Activated CD4-positive, alpha-beta memory T cell treated with anti-CD3 and anti-CD28 coated beads for 36 hours (primary cell): Measurements from ENCODE around the gene COX10. TPM values are rescaled to one million over a fixed set of nuclear protein-coding genes. Genes with fewer than 3 reads are reported as not detected.
"Not testable (repeated sequence)": the region's sequence is repeated elsewhere in the genome, so short reads cannot be mapped to it uniquely, and the experiment has no call there.

Experiments
- CTCF ChIA-PET: fragments of 350-600 bp; sonication (Branson Sonifier 250); formaldehyde crosslinking; loops from one replicate; lab custom pipeline; 2021; ENCODE audit warnings: antibody characterized with exemption, inconsistent platforms; lab: Charles Lee
- POLR2A ChIA-PET: fragments of 350-600 bp; sonication (Branson Sonifier 250); formaldehyde crosslinking; loops from one replicate; lab custom pipeline; 2021; ENCODE audit warnings: antibody characterized with exemption; lab: Charles Lee
- DNase-seq: peaks from one replicate; pipeline ENCODE4 v3.0.0-alpha.2; 2020
- H3K27ac Mint-ChIP-seq: one replicate; pipeline ENCODE4 v1.8.0; 2021; ENCODE audit warnings: mixed read lengths
- H3K27me3 Mint-ChIP-seq: one replicate; pipeline ENCODE4 v1.8.0; 2021; ENCODE audit warnings: mixed read lengths
- H3K36me3 Mint-ChIP-seq: one replicate; pipeline ENCODE4 v1.8.0; 2021; ENCODE audit warnings: mixed read lengths
- H3K4me1 Mint-ChIP-seq: one replicate; pipeline ENCODE4 v1.8.0; 2021; ENCODE audit warnings: low read depth, mixed read lengths
- H3K4me3 Mint-ChIP-seq: one replicate; pipeline ENCODE4 v1.8.0; 2021; ENCODE audit warnings: mild to moderate bottlenecking, mixed read lengths
- H3K9me3 Mint-ChIP-seq: one replicate; pipeline ENCODE4 v1.8.0; 2021; ENCODE audit warnings: mixed read lengths
- intact Hi-C: fragments of 100-400 bp; cut with micrococcal nuclease; formaldehyde crosslinking; loops from one replicate; pipeline ENCODE4 v1.15.1; 2023
- total RNA-seq, 2 experiments: library from RNA; stranded (reverse); gene quantifications; one replicate each; pipeline ENCODE4 v1.2.3, GENCODE V29; 2021

COX10 gene
- total RNA-seq, 2 experiments from 2014 or later: 22.9 to 23.6 TPM

- peaks cover 56% of the 10 kb centered on the region for H3K4me1 Mint-ChIP-seq
- DNase-seq, H3K27me3 Mint-ChIP-seq, H3K9me3 Mint-ChIP-seq, H3K36me3 Mint-ChIP-seq, intact Hi-C loops, CTCF ChIA-PET, POLR2A ChIA-PET: not testable (repeated sequence)
- H3K27ac Mint-ChIP-seq: peak overlapping the region; percentile 71
- H3K4me3 Mint-ChIP-seq: peak overlapping the region; percentile 39
These were observed 122.7 kb downstream of the COX10 start for GRCh38 chr17:14192039-14192438.

DNA sequence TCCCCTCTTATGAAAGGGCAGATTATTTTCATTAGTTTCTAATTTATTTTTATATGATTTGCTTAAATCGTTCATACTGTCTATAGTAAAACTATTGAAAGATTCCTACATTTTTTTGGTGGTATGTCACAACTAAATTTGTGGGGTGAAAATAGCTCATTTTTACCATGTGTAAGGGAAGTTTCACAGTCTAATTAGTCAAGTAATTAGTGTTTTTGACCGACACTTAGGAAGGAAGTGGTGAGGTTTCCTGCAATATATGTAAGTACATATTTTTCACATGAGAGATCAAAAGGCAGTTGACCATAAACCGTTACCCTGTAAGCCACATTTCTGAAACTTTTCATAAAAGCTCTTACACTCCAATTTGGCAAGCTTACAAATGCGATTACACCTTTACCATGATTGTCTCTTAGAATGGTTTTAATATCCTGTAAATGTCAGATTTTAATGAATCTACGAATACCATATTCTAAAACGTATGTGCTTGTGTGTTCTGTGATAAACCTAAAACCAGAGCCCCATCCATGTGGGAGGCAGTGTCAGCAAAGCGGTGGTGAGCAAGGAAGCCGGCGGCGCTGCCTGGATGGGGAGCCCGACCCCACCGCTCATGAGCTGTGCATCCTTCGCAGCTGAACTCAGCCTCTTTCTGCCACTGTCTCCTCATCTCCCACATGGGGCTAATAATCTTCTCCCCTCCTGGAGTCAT lies 123.5 kb downstream of the COX10 start:
- H3K36me3 Mint-ChIP-seq, H3K9me3 Mint-ChIP-seq, POLR2A ChIA-PET, H3K27me3 Mint-ChIP-seq, intact Hi-C loops, CTCF ChIA-PET: not testable (repeated sequence)
- Mint-ChIP-seq H3K4me3 (peak overlapping the region; percentile 53), H3K4me1 (peaks cover 64% of the 10 kb centered on the region), H3K27ac (peak overlapping the region; percentile 83)
- peak; percentile 50 for DNase-seq

GRCh38 chr17:14196377-14196997 lies 127.2 kb downstream of the COX10 start:
- H3K4me3 Mint-ChIP-seq: peak overlapping the region; percentile 34
- intact Hi-C loops: loop anchor here (5.0 kb wide), 1 partner anchor 44 kb away; no protein-coding TSS in a partner anchor
- H3K27me3 Mint-ChIP-seq: no peaks in the 10 kb centered on the region
- H3K4me1 Mint-ChIP-seq: peaks cover 83% of the 10 kb centered on the region
- H3K27ac Mint-ChIP-seq: peak overlapping the region; percentile 85
- ChIA-PET POLR2A (interaction anchor here (1.4 to 4.2 kb wide), 2 partner anchors 104 to 127 kb away, joined by 3 to 27 read pairs; partner anchors contain the start of gene HS3ST3B1), CTCF (interaction anchor here (0.9 to 1.2 kb wide), 3 partner anchors 70 to 101 kb away, joined by 3 read pairs; no protein-coding TSS in a partner anchor)
- no peaks in the 10 kb centered on the region for H3K9me3 Mint-ChIP-seq
- peaks cover 23% of the 10 kb centered on the region for H3K36me3 Mint-ChIP-seq
- DNase-seq: no peak

GRCh38 chr17:14197057-14197456 lies 127.8 kb downstream of the COX10 start:
- peak overlapping the region; percentile 34 for H3K4me3 Mint-ChIP-seq
- H3K27ac Mint-ChIP-seq: peak overlapping the region; percentile 85
- H3K4me1 Mint-ChIP-seq: peaks cover 84% of the 10 kb centered on the region
- ChIA-PET POLR2A (interaction anchor here (1.4 to 4.2 kb wide), 2 partner anchors 104 to 127 kb away, joined by 3 to 27 read pairs; partner anchors contain the start of gene HS3ST3B1), CTCF (interaction anchor here (0.7 to 1.7 kb wide), 5 partner anchors 71 to 149 kb away, joined by 3 to 7 read pairs (median 3); no protein-coding TSS in a partner anchor)
- no peaks in the 10 kb centered on the region for H3K27me3 Mint-ChIP-seq
- peaks cover 25% of the 10 kb centered on the region for H3K36me3 Mint-ChIP-seq
- DNase-seq: peak; percentile 36
- intact Hi-C loops: loop anchor here (1.0 to 5.0 kb wide), 3 partner anchors 8 to 78 kb away; no protein-coding TSS in a partner anchor
- no peaks in the 10 kb centered on the region for H3K9me3 Mint-ChIP-seq

GRCh38 chr17:14197586-14197985 lies 128.3 kb downstream of the COX10 start:
- H3K9me3 Mint-ChIP-seq: no peaks in the 10 kb centered on the region
- peaks cover 85% of the 10 kb centered on the region for H3K4me1 Mint-ChIP-seq
- H3K27ac Mint-ChIP-seq: peak overlapping the region; percentile 85
- DNase-seq: peak; percentile 86
- intact Hi-C loops: loop anchor here (1.0 to 5.0 kb wide), 3 partner anchors 8 to 78 kb away; no protein-coding TSS in a partner anchor
- H3K27me3 Mint-ChIP-seq: no peaks in the 10 kb centered on the region
- POLR2A ChIA-PET: interaction anchor here (1.4 to 4.2 kb wide), 2 partner anchors 103 to 128 kb away, joined by 3 to 27 read pairs; partner anchors contain the start of gene HS3ST3B1
- H3K36me3 Mint-ChIP-seq: peaks cover 21% of the 10 kb centered on the region
- CTCF ChIA-PET: interaction anchor here (0.7 to 1.7 kb wide), 4 partner anchors 71 to 149 kb away, joined by 3 to 7 read pairs (median 5); no protein-coding TSS in a partner anchor
- peak overlapping the region; percentile 34 for H3K4me3 Mint-ChIP-seq

- DNase-seq: no peak
- intact Hi-C loops: loop anchor here (5.0 kb wide), 1 partner anchor 46 kb away; no protein-coding TSS in a partner anchor
- Mint-ChIP-seq H3K27ac (peak overlapping the region; percentile 85), H3K9me3 (no peaks in the 10 kb centered on the region), H3K36me3 (peaks cover 21% of the 10 kb centered on the region), H3K4me3 (peak overlapping the region; percentile 28), H3K27me3 (no peaks in the 10 kb centered on the region), H3K4me1 (peaks cover 88% of the 10 kb centered on the region)
- ChIA-PET CTCF (interaction anchor here (0.6 to 1.7 kb wide), 3 partner anchors 104 to 396 kb away, joined by 3 to 7 read pairs (median 7); no protein-coding TSS in a partner anchor), POLR2A (interaction anchor here (1.4 to 4.2 kb wide), 2 partner anchors 103 to 128 kb away, joined by 3 to 27 read pairs; partner anchors contain the start of gene HS3ST3B1)
These were observed 128.7 kb downstream of the COX10 start for GRCh38 chr17:14198013-14198412.

- Mint-ChIP-seq H3K4me1 (peaks cover 89% of the 10 kb centered on the region), H3K36me3 (peaks cover 21% of the 10 kb centered on the region), H3K27me3 (no peaks in the 10 kb centered on the region), H3K9me3 (no peaks in the 10 kb centered on the region), H3K4me3 (peak overlapping the region; percentile 28), H3K27ac (peak overlapping the region; percentile 85)
- POLR2A ChIA-PET: interaction anchor here (4.2 kb wide), 1 partner anchor 102 kb away, joined by 27 read pairs; the partner anchor contains the start of gene HS3ST3B1
- DNase-seq: no peak
- intact Hi-C loops: loop anchor here (5.0 kb wide), 1 partner anchor 46 kb away; no protein-coding TSS in a partner anchor
- CTCF ChIA-PET: interaction anchor here (0.6 to 1.7 kb wide), 2 partner anchors 103 to 397 kb away, joined by 3 to 7 read pairs; no protein-coding TSS in a partner anchor
These were observed 129.3 kb downstream of the COX10 start for GRCh38 chr17:14198575-14198974.

DNA sequence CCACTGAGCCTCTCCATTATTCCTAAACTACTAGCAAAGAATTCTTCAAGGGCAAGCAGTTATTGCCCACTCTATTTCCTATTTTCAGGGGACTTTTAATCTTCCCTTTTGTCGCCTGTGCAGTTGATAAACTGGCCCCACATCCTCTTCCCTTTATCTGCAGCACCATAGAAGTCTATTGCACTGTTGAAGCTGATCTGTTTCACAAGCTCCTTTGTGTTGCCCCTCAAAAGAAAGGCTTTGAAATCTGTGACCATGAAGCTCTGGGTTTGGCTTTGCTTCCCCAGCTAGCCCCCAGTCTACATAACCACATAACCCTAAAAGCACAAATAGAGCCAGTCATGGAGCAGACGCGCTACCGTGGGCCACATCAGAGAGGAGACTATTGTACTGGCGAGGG lies 130.3 kb downstream of the COX10 start:
- Mint-ChIP-seq H3K27ac (peak overlapping the region; percentile 34), H3K36me3 (peaks cover 21% of the 10 kb centered on the region), H3K27me3 (no peaks in the 10 kb centered on the region), H3K9me3 (no peaks in the 10 kb centered on the region), H3K4me3 (no peak overlapping the region), H3K4me1 (peaks cover 96% of the 10 kb centered on the region)
- DNase-seq: no peak
- intact Hi-C loops: loop anchor here (5.0 kb wide), 1 partner anchor 47 kb away; no protein-coding TSS in a partner anchor
- ChIA-PET CTCF (interaction anchor here (0.7 to 1.6 kb wide), 3 partner anchors 9 to 101 kb away, joined by 3 read pairs; partner anchors contain the start of gene HS3ST3B1), POLR2A (interaction anchor here (0.6 to 4.2 kb wide), 3 partner anchors 91 to 130 kb away, joined by 3 to 27 read pairs (median 3); partner anchors contain the start of gene HS3ST3B1)

GRCh38 chr17:14200354-14200753 lies 131.1 kb downstream of the COX10 start:
- ChIA-PET CTCF (interaction anchor here (0.7 to 1.6 kb wide), 2 partner anchors 97 to 100 kb away, joined by 3 read pairs; partner anchors contain the start of gene HS3ST3B1), POLR2A (interaction anchor here (1.0 kb wide), 1 partner anchor 97 kb away, joined by 3 read pairs; no protein-coding TSS in a partner anchor)
- peaks cover 98% of the 10 kb centered on the region for H3K4me1 Mint-ChIP-seq
- H3K36me3 Mint-ChIP-seq: peaks cover 23% of the 10 kb centered on the region
- H3K9me3 Mint-ChIP-seq: no peaks in the 10 kb centered on the region
- H3K27ac Mint-ChIP-seq: peak overlapping the region; percentile 91
- intact Hi-C loops: loop anchor here (5.0 to 10.0 kb wide), 4 partner anchors 63 to 603 kb away; no protein-coding TSS in a partner anchor
- no peak overlapping the region for H3K4me3 Mint-ChIP-seq
- no peaks in the 10 kb centered on the region for H3K27me3 Mint-ChIP-seq
- DNase-seq: no peak

DNA sequence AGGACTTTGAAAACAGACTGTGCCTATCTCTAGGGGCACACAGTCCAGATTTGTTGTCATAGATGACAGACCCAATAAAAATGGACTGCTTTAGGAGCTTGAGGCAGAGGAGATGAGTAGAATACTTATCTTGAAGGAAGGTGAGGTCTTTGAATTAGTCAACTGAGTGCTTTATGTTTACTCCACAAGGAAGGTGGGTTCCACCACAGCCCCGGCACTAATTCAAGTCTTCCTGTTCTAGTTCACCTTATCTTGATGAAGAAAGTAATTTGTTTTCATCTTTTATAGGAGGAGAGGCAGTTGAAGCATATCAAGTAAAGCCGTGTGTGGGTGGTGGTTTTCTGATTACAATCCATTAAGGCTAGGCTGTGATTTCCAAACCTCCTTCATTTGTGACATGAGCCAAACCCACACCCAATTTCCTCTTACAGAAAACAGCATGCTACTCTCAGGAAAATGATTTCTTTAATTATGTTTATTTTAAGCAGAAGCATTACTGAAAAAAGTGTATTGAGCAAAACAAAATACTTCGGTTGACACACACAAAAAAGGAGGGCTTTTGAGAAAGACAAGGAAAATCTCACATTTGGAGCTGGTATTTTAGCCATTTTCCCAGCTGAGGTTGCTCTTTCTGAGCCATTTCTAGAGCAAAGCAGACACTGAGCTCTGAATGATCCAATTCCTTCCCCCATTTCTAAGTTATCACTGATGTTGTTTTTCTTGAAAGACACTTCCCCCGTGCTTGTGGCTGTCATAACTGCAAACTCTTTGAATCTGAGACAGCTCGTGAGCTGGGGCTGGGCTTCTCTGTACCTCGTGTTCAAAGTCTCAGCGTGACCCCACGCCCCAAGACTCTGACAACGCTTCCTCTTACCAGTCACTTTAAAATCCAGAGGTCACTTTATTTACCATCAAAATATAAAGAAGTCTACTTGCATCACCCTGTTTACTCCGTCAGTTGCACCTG lies 132.0 kb downstream of the COX10 start:
- no peaks in the 10 kb centered on the region for H3K9me3 Mint-ChIP-seq
- intact Hi-C loops: loop anchor here (1.0 to 10.0 kb wide), 7 partner anchors 64 to 604 kb away; no protein-coding TSS in a partner anchor

More for the DNA sequence above, 132.0 kb downstream of the COX10 start:
- Mint-ChIP-seq H3K4me1 (peaks cover 98% of the 10 kb centered on the region), H3K36me3 (peaks cover 28% of the 10 kb centered on the region), H3K27ac (peak overlapping the region; percentile 91), H3K27me3 (no peaks in the 10 kb centered on the region), H3K4me3 (peak overlapping the region; percentile 57)
- CTCF ChIA-PET: interaction anchor here (0.9 to 1.6 kb wide), 3 partner anchors 96 to 159 kb away, joined by 3 to 5 read pairs (median 3); partner anchors contain the start of gene HS3ST3B1
- POLR2A ChIA-PET: interaction anchor here (0.6 to 1.1 kb wide), 4 partner anchors 96 to 129 kb away, joined by 3 to 4 read pairs (median 3); partner anchors contain the start of gene HS3ST3B1
- DNase-seq: peak; percentile 79
